Fibroblast of gingiva (primary cell): ENCODE results near the gene NR2F1-AS1.
"Not testable (repeated sequence)": the region's sequence is repeated elsewhere in the genome, so short reads cannot be mapped to it uniquely, and the experiment has no call there.

Experiments used
- DNase-seq: peaks from one replicate; pipeline ENCODE4 v3.0.0-alpha.2; 2011; ENCODE audit warnings: low read depth

NR2F1-AS1 gene

GRCh38 chr5:93428868-93429267 lies 152.2 kb downstream of the NR2F1-AS1 start:
- DNase-seq, result no peak

- DNase-seq, result no peak
Measured at GRCh38 chr5:93427316-93427715, 153.7 kb downstream of the NR2F1-AS1 start.

GRCh38 chr5:93425096-93425495 lies 155.9 kb downstream of the NR2F1-AS1 start:
- no peak for DNase-seq

- DNase-seq, result no peak
Measured at GRCh38 chr5:93423300-93423699, 157.7 kb downstream of the NR2F1-AS1 start.

GRCh38 chr5:93422652-93423280 lies 158.3 kb downstream of the NR2F1-AS1 start:
- no peak for DNase-seq

GRCh38 chr5:93421987-93422401 lies 159.0 kb downstream of the NR2F1-AS1 start:
- no peak for DNase-seq

GRCh38 chr5:93421468-93421867 lies 159.6 kb downstream of the NR2F1-AS1 start:
- DNase-seq, result no peak

GRCh38 chr5:93417490-93417889 lies 163.5 kb downstream of the NR2F1-AS1 start:
- DNase-seq, result no peak

GRCh38 chr5:93415819-93416218 lies 165.2 kb downstream of the NR2F1-AS1 start:
- DNase-seq, result no peak

- no peak for DNase-seq
Measured at GRCh38 chr5:93411716-93412115, 169.3 kb downstream of the NR2F1-AS1 start.

- no peak for DNase-seq
Measured at GRCh38 chr5:93409691-93410090, 171.3 kb downstream of the NR2F1-AS1 start.

- DNase-seq, result no peak
Measured at GRCh38 chr5:93407454-93407853, 173.6 kb downstream of the NR2F1-AS1 start.

GRCh38 chr5:93406971-93407401 lies 174.0 kb downstream of the NR2F1-AS1 start:
- DNase-seq, result no peak

- no peak for DNase-seq
Measured at GRCh38 chr5:93404246-93404645, 176.8 kb downstream of the NR2F1-AS1 start.

- DNase-seq, result no peak
Measured at GRCh38 chr5:93403141-93403928, 177.7 kb downstream of the NR2F1-AS1 start.

GRCh38 chr5:93402451-93402850 lies 178.6 kb downstream of the NR2F1-AS1 start:
- no peak for DNase-seq

GRCh38 chr5:93401634-93402213 lies 179.3 kb downstream of the NR2F1-AS1 start:
- no peak for DNase-seq

GRCh38 chr5:93399675-93400074 lies 181.3 kb downstream of the NR2F1-AS1 start:
- no peak for DNase-seq

GRCh38 chr5:93395971-93396379 lies 185.0 kb downstream of the NR2F1-AS1 start:
- no peak for DNase-seq

GRCh38 chr5:93395010-93395409 lies 186.0 kb downstream of the NR2F1-AS1 start:
- no peak for DNase-seq

- DNase-seq, result no peak
Measured at GRCh38 chr5:93394301-93394700, 186.7 kb downstream of the NR2F1-AS1 start.

- not testable (repeated sequence) for DNase-seq
Measured at GRCh38 chr5:93391169-93391568, 189.8 kb downstream of the NR2F1-AS1 start.

- peak; percentile 46 for DNase-seq
Measured at GRCh38 chr5:93385655-93386054, 195.4 kb downstream of the NR2F1-AS1 start.
